HG03575 (cell line): ENCODE results near the gene LZTS3.
"Not testable (repeated sequence)": the region's sequence is repeated elsewhere in the genome, so short reads cannot be mapped to it uniquely, and the experiment has no call there.

Source experiments
- ATAC-seq: cut with Tn5 transposase; IDR thresholded peaks from one replicate; pipeline ENCODE4 v1.9.1; 2021; ENCODE audit not compliant: unreplicated experiment, insufficient number of reproducible peaks, low FRiP score; ENCODE audit errors: extremely low read depth

LZTS3 gene

DNA sequence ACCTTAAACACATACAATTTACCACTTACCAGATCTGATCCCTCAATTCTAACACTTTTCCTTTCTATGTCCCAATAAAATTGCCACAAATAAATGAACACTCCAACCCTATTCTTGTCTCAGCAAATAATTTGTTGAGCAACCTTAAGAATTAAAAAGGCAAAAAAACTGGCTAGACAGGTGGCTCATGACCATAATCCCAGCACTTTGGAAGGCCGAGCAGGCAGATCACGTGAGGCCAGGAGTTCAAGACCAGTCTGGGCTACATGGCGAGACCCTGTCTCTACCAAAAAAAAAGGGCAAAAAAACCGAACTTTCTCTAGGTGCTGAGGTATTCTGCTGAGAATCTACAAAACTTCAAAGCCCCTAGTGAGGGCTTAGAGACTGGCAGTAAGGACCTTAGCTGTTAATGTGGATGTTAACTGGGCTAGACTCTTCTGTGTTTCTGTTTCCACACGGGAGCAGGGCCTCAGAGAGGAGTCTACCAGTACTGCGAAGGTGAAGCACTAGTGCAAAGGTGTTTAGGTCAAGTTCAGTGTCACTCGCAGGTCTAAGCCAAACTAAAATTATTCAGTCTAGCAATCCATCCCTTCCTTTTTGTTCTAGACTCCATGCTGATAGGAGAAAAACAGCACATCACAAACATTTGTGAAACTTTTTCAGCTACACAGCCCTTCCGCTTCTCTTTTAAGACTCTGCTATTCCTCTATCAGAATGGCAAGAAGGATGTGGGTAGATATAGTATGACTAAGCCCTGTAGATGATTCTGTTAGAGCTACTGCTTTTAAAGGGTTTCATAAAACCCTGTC lies 16.3 kb downstream of the LZTS3 start:
- ATAC-seq: peak; percentile 36

DNA sequence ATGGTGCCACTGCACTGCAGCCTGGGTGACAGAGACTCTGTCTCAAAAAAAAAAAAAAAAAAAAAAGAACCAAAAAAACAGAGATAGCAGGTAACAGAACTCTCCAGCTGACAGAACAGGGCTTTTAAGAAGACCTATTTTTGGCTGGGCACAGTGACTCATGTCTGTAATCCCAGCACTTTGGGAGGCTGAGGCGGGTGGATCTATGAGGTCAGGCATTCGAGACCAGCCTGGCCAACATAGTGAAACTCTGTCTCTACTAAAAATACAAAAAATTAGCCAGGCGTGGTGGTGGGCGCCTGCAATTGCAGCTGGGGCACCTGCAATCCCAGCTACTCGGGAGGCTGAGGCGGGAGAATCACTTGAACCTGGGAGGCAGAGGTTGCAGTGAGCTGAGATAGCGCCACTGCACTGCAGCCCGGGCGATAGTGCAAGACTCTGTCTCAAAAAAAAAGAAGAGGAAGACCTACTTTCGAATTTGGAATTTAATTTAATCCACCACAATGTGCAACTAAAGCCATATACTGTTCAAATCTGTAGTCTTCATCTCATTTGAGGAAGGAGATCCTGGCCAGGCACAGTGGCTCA lies 21.2 kb downstream of the LZTS3 start:
- not testable (repeated sequence) for ATAC-seq

DNA sequence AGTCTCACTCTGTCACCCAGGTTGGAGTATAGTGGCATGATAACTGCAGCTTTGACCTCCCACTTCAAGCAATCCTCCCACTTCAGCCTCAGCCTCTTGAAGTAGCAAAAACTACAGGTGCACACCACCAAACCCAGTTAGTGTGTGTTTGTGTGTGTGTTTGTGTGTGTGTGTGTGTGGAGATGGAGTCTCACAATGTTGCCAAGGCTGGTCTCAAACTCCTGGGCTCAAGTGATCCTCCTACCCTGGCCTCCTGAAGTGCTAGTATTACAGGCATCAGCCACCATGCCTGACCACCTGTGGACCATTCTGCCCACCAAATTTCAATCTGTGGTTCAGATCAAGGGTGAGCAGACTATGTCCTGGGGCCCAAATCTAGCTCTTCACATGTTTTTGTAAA lies 22.4 kb downstream of the LZTS3 start:
- no peak for ATAC-seq

DNA sequence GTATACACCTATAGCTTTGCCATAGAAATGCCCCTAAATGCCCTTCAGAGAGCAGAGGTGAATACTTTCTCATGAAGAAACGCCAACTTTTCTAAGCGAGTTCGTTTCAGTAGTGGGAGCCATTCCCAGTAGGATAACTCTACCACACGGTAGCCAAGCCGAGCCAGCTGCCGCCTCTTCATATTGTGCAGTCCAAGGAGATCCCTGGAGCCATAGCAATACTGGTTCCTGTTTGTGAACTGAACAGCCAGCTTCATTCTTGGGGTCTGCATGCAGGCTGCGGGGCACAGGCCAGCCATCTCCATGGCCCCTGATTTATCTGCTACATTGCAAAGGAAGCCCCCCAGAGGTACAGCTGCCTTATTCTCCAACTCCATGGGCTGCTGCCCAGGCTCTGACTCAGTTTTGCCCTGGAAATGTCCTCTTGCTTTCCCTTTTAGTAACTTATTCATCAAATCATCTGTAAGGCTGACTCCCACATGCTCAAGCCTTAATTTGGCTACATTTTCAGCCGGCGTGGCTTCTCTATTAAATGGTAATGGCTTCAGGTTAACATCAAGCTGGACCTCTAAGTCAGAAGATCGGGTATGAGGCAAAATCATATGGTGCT lies 26.5 kb downstream of the LZTS3 start:
- ATAC-seq: no peak

DNA sequence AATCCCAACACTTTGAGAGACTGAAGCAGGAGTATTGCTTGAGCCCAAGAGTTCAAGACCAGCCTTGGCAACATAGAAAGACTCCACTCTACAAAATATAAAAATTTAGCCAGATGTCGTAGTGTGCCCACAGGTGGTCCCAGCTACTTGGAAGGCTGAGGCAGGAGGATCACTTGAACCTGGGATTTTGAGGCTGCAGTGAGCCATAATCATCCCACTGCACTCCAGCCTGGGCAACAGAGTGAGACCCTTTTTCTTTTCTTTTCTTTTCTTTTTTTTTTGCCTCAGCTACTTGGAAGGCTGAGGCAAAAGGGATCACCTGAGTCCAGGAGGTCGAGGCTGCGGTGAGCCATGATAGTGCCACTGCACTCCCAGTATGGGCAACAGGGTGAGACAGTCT lies 31.6 kb downstream of the LZTS3 start:
- ATAC-seq: no peak

DNA sequence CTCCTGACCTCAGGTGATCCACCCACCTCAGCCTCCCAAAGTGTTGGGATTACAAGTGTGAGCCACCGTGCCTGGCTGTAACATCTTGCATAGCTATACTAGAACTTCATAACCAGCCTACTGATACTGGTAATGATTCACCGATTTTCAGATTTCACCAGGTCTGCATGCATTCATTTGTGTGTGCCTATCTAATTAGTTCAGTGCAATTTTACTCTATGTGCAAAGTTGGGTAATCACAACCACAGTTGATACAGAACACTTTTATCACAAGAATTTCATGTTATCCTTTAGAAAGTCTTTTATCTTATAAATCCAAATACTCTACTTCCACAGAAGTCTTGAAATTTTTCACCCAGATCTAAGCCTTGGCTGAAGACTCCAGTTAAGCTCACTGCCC lies 35.9 kb downstream of the LZTS3 start:
- ATAC-seq: no peak

DNA sequence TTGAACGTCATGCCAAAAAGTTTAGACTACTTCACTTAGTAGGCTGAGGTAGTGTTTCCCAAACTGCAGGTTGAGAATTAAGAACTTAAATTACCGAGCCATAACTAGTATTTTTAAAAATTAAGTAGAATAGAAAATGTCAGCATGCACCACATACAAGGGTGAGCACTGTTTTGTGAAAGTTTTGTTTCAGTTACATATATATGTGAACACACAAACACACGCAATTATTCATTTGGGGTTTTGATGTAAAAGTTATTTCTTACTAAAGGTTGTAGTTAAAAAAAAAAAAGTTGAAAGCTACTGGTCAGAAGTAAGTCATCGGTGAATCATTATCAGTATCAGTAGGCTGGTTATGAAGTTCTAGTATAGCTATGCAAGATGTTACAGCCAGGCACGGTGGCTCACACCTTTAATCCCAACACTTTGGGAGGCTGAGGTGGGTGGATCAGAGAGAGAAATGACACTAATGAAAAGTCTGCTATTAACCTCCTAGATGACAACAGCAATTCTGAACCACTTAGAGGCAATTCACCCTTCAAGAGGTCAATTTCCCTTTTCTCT lies 37.8 kb downstream of the LZTS3 start:
- ATAC-seq: no peak

DNA sequence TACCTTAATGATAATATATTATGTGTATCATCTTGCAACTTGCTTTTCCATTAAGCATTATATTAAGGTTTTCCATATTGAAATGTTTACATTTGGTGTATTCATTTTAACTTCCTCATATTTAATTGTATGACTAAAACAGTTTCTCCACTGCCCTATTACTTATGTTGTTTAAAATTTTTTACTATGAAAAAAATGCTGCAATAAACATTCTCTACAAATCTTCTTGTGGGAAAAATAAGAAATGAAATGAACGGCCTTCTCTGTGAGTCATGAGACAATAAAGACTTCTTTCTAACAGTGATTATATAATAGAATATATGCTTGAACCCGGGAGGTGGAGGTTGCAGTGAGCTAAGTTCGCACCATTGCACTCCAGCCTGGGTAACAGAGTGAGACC lies 39.2 kb downstream of the LZTS3 start:
- ATAC-seq: no peak

DNA sequence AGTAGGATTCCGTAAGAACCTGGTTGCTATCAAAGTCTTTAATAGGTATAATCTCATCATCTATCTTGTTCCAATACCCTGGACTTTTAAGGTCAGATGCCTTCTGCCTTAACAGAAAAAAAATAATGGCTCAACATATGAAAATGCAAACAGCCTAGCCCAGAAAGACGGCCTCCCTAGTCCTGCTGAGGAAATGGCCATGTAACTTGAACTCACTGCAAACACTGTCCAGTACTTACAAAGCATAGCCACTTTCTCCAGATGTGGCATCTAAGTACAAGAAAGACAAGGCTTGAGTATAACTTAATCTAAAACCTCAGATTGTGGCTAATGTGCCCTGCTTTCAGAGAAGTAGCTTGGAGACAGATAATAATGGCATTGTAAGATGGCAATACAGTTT lies 40.2 kb downstream of the LZTS3 start:
- no peak for ATAC-seq

DNA sequence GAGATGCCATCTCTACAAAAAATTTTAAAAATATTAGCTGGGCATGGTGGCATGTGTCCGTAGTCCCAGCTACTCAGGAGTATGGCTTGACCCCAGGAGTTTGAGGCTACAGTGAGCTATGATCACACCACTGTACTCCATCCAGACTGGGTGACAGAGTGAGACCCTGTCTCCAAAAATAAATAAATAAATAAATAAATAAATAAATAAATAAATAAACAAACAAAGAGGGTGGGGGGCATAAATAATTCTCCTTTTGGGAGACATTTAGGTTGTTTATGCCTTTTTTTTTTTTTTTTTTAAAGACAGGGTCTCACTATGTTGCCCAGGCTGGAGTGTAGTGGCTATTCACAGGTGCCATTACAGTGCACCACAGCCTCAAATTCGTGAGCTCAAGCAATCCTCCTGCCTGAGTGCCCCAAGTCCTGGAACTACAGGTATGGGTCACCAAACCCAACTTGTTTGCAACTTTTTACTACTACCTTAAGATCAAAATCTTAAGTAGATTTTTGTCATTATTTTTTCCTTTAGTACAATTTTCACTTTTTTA lies 43.2 kb downstream of the LZTS3 start:
- ATAC-seq: no peak

DNA sequence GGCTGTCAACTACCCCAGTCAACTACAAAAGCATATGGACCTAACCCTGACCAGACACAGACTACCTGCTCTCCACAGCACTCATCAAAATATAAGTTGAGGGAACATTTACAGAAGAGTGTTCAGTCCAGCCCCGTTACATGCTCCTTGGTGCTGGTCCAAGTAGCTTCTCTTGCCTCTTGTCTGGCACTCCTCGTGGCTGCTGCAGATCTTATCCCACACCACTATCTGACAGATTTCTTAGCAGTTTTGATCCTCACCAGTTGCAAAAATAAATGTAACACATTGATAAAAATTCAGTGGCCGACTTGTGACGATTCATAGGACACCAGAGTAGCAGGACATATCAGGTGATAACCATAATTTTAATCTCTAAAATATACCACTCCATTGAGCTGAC lies 44.3 kb downstream of the LZTS3 start:
- ATAC-seq: no peak

DNA sequence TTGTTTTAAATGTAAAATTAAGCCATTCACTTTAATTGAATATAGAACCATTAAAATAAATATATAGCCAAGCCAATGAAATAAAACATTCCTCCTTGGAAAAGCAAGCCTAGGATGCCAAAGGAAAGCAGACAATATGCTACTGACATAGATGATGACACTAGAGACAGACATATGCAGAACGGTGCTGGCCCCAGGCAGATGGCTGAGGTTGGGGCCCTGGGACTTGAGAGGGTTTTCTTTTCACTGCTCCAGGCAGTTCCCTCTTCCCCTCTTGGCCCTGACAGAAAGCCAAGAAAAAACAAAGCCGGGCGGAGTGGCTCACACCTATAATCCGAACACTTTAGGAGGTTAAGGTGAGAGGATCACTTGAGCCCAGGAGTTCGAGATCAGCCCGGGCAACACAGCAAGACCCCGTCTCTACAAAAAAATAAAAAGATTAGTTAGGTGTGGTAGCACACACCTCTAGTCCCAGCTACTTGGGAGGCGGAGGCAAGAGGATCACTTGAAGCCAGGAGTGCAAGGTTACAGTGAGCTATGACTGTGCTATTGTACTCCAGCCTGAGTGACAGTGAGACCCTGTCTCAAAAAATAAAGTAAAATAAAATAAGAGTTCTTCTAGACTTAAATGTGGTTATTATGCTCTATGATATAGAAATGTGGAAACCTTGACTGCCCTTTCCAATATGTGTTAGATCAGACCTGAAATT lies 44.9 kb downstream of the LZTS3 start:
- no peak for ATAC-seq

DNA sequence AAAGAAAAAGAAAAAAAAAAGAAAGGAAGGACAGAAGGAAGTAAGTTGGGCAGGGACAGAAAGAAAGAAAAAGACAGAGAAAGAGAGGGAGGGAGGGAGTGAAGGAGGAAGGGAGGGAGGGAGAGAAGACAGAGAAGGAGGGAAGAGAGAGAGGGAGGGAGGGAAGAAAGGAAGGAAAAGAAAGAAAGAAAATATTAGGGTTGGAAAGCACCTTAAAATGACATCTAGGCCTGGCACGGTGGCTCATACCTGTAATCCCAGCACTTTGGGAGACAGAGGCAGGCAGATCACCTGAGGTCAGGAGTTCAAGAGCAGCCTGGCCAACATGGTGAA lies 46.9 kb downstream of the LZTS3 start:
- ATAC-seq: no peak

DNA sequence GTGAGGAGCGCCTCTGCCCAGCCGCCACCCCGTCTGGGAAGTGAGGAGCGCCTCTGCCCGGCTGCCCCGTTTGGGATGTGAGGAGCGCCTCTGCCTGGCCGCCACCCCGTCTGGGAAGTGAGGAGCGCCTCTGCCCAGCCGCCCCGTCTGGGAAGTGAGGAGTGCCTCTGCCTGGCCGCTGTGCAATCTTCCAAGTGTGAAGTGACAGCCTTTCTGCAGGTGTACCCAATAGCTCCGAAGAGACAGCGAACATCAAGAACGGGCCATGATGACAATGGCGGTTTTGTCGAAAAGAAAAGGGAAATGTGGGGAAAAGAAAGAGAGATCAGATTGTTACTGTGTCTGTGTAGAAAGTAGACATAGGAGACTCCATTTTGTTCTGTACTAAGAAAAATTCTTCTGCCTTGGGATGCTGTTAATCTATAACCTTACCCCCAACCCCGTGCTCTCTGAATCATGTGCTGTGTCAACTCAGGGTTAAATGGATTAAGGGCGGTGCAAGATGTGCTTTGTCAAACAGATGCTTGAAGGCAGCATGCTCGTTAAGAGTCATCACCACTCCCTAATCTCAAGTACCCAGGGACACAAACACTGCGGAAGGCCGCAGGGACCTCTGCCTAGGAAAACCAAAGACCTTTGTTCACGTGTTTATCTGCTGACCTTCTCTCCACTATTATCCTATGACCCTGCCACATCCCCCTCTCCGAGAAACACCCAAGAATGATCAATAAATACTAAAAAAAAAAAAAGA lies 47.4 kb downstream of the LZTS3 start:
- not testable (repeated sequence) for ATAC-seq

DNA sequence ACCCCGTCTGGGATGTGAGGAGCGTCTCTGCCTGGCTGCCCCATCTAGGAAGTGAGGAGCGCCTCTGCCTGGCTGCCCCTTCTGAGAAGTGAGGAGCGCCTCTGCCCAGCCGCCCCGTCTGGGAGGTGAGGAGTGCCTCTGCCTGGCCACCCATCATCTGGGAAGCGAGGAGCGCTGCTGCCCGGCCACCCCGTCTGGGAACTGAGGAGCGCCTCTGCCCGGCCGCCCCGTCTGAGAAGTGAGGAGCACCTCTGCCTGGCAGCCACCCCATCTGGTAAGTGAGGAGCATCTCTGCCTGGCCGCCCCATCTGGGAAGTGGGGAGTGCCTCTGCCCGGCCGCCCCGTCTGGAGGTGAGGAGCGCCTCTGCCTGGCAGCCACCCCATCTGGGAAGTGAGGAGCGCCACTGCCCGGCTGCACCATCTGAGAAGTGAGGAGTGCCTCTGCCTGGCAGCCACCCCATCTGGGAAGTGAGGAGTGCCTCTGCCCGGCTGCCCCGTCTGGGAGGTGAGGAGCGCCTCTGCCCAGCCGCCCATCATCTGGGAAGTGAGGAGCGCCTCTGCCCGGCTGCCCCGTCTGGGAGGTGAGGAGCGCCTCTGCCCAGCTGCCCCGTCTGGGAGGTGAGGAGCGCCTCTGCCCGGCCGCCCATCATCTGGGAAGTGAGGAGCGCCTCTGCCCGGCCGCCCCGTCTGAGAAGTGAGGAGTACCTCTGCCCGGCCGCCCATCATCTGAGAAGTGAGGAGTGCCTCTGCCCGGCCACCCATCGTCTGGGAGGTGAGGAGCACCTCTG lies 48.4 kb downstream of the LZTS3 start:
- not testable (repeated sequence) for ATAC-seq

DNA sequence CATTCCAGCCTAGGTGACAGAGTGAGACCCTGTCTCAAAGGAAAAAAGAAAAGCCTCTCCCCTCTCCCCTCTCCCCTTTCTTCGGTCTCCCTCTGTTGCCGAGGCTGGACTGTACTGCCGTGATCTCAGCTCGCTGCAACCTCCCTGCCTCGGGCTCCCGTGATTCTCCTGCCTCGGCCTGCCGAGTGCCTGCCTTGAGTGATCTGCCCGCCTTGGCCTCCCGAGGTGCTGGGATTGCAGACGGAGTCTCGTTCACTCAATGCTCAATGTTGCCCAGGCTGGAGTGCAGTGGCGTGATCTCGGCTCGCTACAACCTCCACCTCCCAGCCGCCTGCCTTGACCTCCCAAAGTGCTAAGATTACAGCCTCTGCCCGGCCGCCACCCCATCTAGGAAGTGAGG lies 49.2 kb downstream of the LZTS3 start:
- not testable (repeated sequence) for ATAC-seq

DNA sequence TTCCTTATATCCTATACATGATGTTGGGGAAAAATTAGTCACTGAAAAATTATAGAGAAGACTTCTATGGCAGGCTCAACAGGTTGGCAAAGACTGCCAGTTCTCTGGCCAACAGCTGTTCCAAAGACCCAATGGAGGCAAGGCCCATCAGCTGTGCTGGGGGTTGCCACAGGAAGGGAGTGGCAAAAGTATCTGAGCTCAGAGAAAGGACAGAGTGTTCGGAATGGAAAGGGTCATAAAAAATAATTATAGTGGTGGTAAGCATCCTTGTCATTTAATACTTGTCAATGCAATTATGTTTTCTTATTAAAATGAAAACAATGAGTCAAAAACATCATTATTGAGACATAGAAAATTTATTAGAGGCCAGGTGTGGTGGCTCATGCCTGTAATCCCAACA lies 49.8 kb downstream of the LZTS3 start:
- ATAC-seq: no peak
